NCI-H2227 treated with DMSO at 0.1 percent for 48 hours (cell line): ENCODE data around the gene DPYSL4.

Source experiments
- DNase-seq: peaks from one replicate; lab custom pipeline; 2025; lab: John Stamatoyannopoulos, UW

The DPYSL4 gene

GRCh38 chr10:132163826-132164515 is 22.8 kb upstream of the DPYSL4 start:
- DNase-seq, result no peak

- no peak for DNase-seq
These were observed 21.9 kb upstream of the DPYSL4 start for GRCh38 chr10:132164761-132165278.

DNA sequence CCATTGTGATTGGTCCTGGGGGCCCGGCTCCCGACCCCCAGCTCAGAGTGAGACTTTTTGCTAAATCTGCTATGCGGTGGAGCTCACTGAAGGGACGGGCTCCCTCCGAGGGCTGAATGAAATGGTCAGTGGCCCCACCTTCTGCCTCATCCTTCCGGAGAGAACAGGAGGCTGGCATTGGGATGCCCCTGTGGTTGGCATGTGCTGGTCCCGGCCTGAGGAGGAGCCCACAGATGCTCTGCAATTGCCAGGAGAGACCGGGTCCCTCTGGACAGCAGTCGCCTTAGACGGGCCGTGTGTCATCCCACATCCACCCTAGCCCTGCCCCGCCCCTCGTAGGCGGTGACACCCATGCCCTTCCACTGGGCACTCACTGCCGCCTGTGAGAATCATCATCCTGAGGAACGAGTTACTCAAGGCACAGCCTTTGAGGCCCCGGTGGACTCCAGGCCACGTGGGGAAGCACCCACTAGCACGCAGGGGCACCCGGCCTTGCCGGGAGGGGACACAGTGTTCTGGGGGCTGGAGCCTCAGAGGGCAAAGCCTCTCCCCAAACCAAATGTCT is 21.2 kb upstream of the DPYSL4 start:
- DNase-seq, result no peak

DNA sequence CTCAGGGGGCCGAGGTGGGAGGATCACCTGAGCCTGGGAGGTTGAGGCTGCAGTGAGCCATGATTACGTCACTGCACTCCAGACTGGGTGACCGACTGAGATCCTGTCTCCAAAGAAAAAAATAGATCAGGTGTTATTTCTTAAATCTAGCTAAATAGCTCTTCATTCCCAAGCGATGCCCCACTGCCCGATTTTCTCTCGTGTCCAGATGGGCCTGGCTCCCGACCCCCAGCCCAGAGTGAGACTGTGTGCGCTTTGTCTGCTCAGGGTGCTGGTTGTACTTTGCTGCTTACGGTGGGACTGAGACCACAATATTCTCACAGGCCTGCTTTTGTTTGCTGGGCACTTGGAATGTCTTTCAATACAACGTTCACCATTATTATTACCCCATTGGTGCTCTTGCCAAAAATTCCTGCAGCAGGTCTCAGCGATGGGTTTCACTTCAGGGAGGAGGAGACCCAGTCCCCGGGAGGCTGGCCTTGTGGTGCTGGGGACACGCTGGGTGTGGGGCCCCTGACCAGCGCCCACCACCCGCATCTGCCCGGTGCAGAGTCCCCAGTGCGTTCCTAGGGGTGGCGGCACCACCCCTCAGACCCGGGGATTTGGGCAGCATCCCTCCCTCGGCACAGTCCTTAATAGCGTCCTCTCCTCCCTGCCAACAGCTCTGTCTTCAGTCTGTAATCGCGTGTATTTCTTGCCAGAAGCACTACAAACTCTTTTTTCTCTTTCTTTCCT is 20.4 kb upstream of the DPYSL4 start:
- no peak for DNase-seq

DNA sequence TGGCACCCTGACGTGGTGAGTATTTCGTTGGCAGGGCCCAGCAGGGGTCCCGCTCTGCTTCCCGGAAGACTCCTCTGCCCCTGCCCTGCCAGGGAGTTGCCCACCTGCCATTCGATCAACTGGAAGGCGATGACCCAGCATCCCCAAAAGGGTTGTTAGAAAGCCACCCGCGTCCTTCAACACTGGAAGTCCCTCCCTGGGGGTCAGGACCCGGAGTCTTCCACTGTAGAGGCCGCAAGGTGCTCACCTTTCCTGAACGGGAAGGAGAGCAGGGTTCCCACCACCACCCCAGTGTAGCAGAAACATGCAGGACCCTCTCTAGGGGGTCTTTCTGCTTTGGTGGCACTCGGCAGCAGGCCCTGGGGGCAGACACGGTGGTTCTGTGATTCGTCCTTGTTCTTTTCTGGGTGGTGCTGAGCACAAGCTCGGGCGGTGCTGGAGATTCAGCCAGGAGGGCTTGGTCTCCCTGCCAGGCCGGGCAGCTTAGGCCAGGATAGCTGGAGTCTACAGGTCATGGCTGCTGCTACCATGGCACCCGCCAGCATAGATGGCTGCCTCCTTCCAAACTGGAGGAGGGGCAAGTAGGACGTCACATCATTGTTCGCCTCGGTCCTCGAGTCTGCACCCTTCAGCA is 19.6 kb upstream of the DPYSL4 start:
- no peak for DNase-seq

DNA sequence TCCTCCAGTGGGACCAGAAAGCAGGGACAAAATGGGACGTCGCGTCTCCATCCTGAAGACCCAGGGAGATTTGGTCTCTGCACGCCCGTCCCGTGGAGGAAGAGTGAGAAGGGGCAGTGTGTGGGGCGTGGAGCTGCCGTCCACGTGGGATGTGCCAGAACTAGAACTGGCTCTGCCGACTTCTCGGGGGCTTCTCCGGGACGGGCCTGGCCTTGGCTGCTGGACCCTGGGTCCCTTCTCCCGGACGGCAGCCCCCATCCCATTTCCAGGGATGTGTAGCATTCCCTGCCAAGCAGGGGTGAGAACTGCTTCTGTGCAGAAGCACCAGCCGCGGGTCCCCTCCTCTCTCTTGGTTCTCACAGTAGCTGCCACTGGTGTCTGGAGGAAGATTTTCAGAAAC is 18.8 kb upstream of the DPYSL4 start:
- no peak for DNase-seq

DNA sequence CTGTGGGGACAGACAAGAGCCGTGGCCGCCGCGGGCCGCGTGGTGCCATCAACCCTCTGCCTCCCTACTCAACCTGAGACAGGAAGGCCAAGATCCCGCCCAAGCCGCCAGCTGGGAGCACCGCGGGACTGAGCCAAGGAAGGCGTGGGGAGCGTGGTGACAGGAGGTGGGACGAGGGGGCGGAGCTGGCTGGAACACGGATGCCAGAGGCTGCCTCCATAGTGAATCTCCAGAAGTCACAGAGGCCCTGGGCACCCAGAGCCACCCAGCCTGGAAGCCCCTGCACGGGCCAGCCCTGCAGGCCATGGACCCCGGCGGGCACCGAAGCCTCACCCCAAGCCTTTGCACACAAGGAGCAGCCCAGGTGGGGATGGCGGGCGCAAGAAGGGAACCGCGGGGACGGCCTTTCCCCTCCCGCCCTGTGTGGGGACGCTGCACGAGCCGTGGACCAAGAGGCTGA is 18.1 kb upstream of the DPYSL4 start:
- DNase-seq, result no peak

DNA sequence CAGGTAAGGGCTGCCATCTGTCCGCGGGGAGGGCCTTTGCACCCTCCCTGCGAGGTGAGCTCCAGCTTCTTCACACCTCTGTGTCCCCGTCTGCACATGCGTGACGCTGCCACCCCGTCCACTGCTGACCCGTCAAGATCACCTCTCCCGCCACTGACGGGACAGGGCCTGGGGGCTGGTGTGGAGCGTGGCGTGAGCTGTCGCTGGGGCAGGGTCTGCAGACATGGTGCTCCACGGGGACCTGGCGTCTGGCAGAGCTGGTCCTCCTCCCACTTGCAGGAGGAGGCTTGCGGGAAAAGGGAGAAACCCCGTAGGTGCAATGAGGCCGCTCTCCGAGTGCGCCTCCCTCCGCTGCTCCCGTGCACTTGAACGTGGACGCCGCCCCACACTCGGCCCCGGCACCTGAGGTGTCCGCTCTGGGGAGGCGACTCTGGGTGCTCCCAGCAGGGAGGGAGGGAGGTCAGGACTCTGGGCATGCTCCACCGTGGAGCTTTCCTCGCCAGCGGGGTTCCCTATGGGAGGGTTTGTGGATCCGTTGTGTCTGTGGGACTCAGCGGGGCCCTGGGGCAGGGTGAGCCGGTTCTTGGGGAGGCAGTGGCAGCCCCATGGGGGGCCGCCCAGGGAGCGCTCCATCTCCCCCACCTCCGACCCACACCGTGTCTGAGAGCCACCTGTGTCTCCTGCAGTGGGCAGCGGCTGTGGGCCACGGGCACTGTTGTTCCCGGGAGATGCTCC is 17.6 kb upstream of the DPYSL4 start:
- no peak for DNase-seq

GRCh38 chr10:132169766-132170560 is 16.8 kb upstream of the DPYSL4 start:
- no peak for DNase-seq

DNA sequence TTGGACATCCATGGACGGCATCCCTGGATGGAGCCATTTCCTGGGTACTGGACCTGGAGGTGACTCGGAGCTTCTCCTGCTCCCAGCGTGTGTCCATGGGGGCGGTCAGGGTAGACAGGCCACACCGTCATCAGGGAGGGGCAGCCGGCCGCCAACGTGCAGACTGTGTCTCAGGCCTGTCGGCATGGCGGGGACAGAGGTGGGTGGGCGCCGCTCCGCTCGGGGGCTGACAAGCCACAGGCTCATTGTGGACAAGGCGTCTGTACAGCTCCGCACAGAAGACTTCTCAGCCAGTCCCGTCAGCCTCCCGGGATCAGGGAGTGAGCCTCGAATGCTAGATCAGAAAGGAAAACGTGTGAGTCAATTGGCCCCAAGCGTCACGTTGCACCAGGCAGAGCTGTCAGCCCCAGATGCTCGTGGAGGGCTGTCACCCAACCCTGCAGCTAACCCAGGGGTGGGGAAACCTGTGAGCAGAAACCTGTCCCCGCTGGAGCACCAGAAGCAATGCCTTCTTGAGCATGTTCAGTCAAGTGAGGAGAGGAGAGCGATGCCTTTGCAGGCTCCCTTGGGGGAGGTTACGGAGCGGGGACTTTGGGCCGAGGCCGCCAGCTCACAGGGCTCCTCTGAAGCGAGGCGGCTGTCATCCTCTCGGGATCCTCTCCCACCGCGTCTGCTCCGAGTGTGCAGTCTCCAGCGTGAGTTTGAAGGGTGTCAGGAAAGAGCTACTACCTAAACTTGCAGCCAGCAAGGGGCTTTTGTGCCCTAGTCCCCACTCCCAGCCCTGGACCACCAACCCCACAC is 16.0 kb upstream of the DPYSL4 start:
- DNase-seq, result no peak

GRCh38 chr10:132172091-132173066 is 14.4 kb upstream of the DPYSL4 start:
- no peak for DNase-seq

DNA sequence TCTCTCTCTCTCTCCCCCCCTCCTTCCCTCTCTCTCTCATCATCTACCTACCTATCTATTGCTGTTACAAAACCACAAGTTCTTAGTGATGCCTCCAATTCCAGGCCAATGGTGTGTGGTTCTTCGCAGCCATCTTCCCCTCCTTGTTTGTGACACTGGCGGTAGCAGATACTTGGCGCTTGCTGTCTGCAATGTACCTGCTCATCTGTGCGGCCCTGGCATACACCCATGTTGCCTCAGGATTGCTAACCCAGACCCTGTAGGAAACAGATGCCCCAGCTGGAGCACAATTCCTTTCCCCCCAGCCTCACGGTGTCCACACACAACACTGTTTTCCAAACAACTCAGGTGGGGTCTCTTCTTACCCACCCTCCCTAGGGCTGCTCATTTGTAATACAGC is 13.6 kb upstream of the DPYSL4 start:
- DNase-seq, result no peak

GRCh38 chr10:132174237-132174636 is 12.5 kb upstream of the DPYSL4 start:
- no peak for DNase-seq

DNA sequence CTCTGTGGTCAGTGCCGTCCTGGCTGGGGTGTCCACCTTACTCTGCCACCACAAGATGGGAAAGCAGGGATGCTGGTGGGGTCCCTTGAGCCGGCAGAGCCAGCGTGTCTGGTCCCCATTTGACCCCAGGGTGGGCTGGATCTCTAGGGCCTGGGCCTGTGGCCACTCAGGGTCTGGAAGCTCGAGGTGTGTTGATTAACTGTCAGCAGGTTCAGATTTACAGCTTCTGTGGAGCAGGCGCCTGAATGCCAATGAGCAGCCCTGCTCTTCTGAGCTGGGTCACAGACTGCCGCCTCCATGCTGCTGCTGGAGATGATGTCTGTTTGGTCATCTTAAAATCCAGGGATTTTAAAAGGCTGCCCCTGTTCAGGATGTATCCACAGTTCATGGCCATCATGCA is 11.3 kb upstream of the DPYSL4 start:
- no peak for DNase-seq

- DNase-seq, result peak; percentile 35
These were observed 10.7 kb upstream of the DPYSL4 start for GRCh38 chr10:132175907-132176581.

DNA sequence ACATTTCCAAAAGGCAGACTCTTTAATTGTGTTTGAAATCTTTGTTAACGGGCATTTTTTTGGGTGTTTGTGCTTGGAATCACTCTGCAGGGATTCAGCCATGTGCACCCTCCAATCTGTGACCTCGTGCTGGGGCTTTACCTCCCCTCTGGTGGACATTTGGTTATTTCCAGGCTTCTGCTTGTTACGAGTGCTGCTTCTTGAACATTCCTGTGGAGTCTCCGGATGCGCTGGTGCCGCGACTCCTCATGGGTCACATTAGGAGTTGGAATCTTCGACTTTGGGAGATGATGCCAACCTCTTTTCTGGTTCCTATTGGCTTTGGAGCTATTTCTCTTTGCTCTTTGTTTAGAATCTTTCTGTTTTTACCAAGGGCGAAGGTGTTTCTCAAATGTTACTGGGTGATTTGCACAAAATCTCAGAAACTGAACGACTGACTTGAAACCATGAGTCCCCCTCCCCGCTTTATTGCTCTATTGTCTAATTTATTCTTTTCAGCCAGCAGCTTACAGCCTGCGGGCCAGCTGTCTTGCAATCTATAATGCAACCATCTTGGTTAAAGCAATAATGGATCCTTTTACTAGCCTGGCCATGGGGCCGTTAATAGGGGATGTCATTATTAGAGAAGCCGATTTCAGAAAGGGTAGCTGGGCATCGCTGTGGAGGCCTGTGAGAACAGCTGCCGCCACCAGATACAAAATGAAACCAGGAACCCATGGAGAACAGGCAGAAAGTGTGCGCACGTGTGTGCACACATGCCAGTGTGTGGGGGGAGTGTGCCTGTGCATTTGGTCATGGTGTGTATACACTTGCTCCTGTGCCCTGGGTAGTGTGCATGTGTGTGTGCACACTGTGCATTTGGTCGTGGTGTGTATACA is 9.9 kb upstream of the DPYSL4 start:
- no peak for DNase-seq

DNA sequence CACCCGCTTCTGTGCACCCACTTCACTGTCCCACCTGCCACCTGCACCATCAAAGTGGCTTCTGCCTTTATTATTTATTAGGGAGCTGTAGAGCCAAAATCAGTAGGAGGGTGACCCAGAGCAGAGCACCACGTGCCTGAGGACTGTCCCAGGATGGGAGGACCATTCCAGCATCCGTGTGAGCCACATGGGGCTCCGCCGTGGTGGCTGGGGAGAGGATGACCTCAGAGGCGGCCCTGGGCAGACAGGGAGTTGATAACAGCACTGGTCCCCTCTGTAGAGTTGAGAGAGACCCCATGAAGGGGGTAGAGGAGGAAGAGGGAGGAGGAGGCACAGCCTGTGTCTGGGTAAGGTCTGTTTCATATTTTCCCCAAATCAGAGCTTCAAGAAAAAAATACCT is 8.7 kb upstream of the DPYSL4 start:
- DNase-seq, result no peak
